Hepatocyte (in vitro differentiated cells): ENCODE measurements around the gene ZNF423.

Experiments
- EZH2 ChIP-seq: fragments of 200-600 bp; sonication (generic); IDR thresholded peaks from 2 replicates; pipeline ENCODE4 v1.6.1; 2016; ENCODE audit warnings: antibody characterized with exemption, mild to moderate bottlenecking, borderline replicate concordance
- EZH2phosphoT487 ChIP-seq: fragments of 200-600 bp; sonication (generic); IDR thresholded peaks from one replicate; pipeline ENCODE4 v1.6.1; 2018; ENCODE audit warnings: antibody characterized with exemption, mild to moderate bottlenecking, low read depth, moderate library complexity; ENCODE audit not compliant: unreplicated experiment, severe bottlenecking
- TF ChIP-seq, protein P1 (sequence below): fragments of 200-600 bp; sonication (generic); IDR thresholded peaks from 2 replicates; pipeline ENCODE4 v1.5.1; 2016; ENCODE audit warnings: antibody characterized with exemption, mild to moderate bottlenecking; ENCODE audit not compliant: poor library complexity

DNA sequence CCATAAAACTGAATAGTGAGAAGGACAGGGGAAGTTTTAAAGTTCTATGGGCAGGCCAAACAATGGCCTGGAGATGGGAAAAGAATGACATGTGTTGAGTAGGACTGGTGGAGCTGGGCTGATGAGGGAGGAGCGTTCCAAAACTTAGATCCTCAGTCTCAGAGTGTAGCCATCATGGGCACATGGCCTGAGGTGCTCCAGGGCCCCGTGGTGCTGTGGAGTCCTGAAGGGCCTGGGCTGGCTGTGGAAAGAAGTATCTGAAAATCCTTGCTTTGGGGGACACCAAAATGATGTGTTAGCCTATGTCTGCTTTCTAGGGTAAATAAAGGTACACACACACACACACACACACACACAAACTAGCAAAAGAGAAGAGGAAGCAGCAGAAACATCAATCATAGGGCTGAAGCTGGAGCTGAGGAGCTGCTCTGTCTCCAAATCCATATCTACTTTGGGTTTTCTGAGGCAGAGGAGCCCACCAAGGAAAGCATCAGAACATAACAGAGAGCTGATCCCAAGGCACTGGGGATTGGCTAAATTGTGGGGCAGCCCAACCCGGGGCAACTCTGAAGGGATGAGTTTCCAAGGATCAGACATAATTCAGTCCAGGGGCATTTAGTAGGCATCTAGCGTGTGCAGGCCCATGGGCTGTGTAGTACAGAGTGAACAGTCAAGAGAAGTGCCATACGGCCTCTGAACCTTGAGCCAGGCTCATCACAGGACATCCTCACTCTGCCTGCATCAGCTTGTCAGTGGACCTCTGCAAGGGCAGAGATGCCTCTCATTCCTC lies 397.1 kb downstream of the ZNF423 start:
- no peak for TF ChIP-seq EZH2
- TF ChIP-seq, protein P1, sequence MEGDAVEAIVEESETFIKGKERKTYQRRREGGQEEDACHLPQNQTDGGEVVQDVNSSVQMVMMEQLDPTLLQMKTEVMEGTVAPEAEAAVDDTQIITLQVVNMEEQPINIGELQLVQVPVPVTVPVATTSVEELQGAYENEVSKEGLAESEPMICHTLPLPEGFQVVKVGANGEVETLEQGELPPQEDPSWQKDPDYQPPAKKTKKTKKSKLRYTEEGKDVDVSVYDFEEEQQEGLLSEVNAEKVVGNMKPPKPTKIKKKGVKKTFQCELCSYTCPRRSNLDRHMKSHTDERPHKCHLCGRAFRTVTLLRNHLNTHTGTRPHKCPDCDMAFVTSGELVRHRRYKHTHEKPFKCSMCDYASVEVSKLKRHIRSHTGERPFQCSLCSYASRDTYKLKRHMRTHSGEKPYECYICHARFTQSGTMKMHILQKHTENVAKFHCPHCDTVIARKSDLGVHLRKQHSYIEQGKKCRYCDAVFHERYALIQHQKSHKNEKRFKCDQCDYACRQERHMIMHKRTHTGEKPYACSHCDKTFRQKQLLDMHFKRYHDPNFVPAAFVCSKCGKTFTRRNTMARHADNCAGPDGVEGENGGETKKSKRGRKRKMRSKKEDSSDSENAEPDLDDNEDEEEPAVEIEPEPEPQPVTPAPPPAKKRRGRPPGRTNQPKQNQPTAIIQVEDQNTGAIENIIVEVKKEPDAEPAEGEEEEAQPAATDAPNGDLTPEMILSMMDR = no peak
- no peak for TF ChIP-seq EZH2phosphoT487
